IPS-NIHi11 (cell line): ENCODE data around the gene SMTN.
"Not testable (repeated sequence)": the region's sequence is repeated elsewhere in the genome, so short reads cannot be mapped to it uniquely, and the experiment has no call there.

Source experiments
- DNase-seq: peaks from one replicate; pipeline ENCODE4 v3.0.0; 2012; ENCODE audit warnings: mixed read lengths, low spot score

The SMTN gene

GRCh38 chr22:31104869-31105268, 23.8 kb downstream of the SMTN start:
- DNase-seq, result peak; percentile 94

- no peak for DNase-seq
These were observed 24.3 kb downstream of the SMTN start for GRCh38 chr22:31105282-31105929.

DNA sequence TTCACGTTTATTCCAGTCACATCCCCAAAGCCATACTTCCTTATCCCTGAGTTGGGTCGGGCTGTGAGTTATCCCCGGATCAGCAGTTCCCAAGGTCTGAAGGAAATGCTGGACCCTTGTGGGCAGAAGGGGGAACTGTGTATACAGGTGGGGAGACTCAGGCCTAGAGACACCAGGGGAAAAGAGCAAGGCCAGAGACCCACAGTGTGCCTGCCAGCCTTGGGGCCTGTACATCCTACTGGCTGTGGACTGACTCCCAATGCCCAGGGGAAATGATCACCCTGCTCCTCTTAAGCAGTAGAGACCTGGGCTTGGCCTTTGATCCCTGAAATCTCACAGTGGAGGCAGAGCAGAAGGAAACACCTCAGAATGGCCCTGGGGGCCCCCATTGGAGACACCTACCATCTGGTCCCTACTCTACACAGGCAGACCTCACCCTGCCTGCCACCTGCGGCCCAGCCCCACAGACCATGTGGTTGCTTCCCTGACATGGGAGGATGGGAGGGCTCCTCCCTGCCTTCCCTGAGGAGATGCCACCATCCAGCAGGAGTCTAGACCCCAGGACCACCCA, 25.0 kb downstream of the SMTN start:
- DNase-seq, result no peak

GRCh38 chr22:31106731-31107177, 25.6 kb downstream of the SMTN start:
- DNase-seq, result no peak

DNA sequence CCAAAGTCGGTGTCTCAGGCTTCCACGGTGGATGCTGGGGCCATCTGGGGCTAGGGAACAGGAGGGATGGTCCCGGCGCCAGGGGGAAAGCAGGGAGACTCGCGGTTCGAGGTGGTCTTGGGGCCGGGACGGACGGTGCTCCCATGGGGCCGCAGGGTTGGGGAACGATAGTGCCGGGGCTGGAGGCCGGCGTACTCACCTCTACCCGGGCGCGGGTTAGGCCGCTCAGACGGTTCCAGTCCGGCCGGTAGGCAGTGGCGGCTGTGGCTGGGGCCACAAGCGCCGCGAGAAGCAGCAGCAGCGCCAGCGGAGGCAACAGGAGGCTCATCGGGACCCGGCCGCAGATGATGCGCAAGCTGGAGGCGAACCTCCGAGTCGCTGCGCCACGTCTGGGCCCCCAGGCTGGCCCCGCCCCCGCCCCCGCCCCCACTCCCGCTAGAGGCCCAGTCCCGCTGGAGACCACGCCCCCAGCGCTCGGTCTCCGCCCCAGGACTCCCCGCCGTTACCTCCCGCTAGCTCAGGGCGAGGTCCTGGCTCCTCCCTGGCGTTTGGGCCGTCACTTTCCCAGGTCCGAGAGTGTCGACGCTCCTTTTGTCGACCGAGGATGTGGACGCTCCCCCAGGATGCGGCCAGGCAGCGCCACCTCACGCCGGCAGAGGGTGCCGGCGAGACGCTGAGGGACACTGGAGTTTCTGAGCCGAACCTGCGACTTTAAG, 26.2 kb downstream of the SMTN start, which contains the start of gene SELENOM:
SELENOM (minus strand) TSS at position 391 of the 716 bp plus-strand sequence; CDS start at position 328, 63 bp downstream.
- peak; percentile 94 for DNase-seq

- no peak for DNase-seq
These were observed 26.7 kb downstream of the SMTN start for GRCh38 chr22:31107894-31108218.

DNA sequence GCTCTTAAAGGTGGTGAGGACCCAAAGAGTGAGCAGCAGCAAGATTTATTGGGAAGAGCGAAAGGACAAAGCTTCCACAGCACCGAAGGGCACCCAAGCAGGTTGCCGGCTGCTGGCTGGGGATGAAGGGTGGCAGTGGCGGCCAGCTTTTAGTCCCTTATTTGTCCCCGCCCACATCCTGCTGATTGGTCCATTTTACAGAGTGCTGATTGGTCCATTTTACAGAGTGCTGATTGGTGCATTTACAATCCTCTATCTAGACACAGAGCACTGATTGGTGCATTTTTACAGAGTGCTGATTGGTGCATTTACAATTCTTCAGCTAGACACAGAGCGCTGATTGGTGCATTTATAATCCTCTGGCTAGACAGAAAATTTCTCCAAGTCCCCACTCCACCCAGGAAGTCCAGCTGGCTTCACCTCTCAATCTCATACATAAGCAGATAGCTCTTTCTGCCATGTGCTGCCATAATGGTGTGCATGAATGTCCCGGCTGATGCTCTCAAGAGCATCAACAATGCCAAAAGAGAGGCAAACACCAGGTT, 31.5 kb downstream of the SMTN start:
- DNase-seq, result not testable (repeated sequence)

DNA sequence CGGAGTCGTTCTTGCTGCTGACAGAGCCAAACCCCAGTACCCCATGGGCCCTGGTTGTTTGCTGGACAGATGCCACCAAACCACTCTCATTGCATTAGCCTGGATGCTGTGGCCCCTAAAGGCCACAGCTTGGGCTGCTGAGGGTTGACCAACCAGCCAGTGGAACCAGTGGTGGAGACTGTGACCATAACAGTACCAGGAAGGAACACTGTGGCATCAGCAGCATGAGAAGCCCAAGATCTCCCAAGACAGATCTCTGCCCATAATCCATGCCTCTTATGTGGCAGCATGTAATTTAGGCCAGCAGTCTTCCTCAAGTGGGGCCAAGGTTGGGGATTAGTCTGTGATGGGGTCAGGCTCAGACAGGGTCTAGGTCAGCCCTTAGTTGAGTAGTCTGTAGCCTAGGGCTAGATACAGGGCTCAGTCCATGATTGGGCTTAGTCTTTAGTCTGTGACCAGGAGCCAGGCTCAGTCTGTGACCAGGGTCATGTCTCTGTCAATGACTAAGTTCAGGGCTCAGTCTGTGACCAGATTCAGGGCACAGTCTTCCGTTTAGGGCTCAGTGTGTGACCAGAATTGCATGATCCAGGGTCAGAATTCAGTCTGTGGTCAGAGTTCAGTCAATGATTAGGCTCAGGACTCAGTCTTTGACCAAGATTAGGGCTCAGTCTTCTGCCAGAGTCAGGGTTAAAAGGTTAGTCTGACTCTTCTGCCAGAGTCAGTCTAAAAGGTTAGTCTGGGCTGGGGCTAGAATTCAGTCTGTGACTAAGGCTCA, 37.1 kb downstream of the SMTN start:
- DNase-seq, result no peak

DNA sequence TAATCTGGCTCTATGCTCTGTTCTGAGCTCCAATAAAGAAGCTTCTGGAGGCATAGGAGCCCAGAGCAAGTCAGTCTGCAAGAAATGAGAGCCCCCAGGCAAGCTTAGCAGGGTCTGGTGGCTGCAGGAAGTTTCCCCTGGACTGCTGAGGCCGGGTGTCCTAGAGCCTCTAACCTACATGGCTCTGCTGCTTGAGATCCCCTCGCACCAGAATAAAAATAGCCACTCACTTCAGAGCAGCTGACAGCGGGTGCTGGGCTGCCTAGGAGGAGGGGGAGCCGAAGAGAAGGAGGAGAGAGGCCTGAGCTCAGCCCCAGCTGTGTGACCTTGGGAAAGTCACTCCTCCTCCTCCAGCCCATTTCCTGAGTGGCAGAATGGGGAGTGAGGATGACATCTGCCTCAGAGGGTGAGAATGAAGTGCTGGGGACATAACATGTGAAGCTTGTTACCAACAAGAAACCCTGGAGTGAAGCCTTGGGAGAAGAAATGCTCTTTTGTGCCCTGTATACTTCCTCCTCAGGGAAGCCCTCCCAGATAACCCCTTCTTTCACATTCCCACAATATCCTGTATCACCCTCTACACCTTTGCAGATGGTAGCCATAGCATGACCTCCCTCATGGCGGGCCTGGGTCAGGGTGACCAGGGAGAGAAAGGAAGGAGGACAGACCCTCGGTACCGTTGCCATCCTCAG, 38.1 kb downstream of the SMTN start:
- DNase-seq, result no peak

DNA sequence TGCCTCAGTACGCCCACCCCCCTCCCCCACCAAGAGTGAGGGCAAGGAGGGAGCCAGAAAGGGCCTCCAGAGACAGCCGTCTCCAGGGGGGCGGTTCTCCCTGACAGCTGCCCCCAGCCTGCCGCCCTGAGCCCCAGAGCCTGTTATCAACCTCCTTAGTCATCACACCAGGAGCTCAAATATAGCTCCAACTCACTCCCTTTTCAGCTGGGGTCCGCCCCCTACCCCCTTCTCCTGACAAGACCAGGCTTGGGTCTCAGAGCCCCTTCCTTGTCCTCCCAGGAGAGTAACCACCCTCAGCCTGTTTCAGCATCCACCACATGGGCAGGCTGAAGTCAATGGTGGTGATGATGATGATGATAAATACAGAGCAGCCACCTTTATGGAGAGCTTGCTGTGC, 39.1 kb downstream of the SMTN start:
- DNase-seq, result no peak

- DNase-seq, result no peak
These were observed 39.5 kb downstream of the SMTN start for GRCh38 chr22:31120642-31121041.

DNA sequence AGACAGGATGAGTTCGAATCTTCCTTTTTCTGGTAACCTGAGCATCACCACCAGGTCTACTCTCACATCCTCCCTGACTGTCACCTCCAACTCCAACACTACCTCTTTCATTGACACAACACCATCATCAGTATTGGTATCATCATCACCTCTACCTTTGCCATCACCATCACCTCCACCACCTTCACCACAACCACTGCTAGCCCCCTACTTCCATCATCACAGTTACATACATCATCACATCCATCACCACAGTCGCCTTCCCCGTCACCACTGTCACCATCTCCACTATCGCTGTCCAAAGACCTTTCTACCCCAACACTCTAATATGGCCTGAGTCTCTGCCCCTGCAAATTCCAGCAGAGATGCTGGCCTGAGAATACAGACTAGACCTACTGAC, 40.3 kb downstream of the SMTN start:
- DNase-seq, result no peak

DNA sequence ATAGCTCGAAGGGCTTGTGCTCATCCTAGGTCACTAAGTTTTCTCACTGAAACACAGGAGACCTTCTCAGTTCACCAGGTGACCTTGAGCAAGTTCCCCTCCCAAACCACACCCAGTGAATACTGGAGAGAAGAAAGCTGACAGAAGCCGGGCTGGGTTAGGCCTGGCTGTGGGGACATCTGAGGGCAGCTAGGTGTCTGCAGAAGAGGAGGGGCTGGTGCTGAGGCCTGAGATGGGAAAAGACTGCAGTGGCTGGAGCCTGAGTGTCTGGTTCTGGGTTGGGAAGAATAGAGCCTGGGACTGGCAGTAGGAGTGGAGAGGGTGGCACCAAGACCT, 41.0 kb downstream of the SMTN start:
- DNase-seq, result no peak

GRCh38 chr22:31122532-31123291, 41.6 kb downstream of the SMTN start, which contains the start of gene INPP5J:
Gene INPP5J (plus strand): TSS chr22:31122966. CDS start chr22:31123015, 49 bp downstream.
- peak; percentile 88 for DNase-seq

GRCh38 chr22:31123292-31123602, 42.1 kb downstream of the SMTN start:
- DNase-seq, result no peak

GRCh38 chr22:31124290-31124689, 43.2 kb downstream of the SMTN start:
- no peak for DNase-seq

GRCh38 chr22:31124811-31125465, 43.8 kb downstream of the SMTN start:
- no peak for DNase-seq

DNA sequence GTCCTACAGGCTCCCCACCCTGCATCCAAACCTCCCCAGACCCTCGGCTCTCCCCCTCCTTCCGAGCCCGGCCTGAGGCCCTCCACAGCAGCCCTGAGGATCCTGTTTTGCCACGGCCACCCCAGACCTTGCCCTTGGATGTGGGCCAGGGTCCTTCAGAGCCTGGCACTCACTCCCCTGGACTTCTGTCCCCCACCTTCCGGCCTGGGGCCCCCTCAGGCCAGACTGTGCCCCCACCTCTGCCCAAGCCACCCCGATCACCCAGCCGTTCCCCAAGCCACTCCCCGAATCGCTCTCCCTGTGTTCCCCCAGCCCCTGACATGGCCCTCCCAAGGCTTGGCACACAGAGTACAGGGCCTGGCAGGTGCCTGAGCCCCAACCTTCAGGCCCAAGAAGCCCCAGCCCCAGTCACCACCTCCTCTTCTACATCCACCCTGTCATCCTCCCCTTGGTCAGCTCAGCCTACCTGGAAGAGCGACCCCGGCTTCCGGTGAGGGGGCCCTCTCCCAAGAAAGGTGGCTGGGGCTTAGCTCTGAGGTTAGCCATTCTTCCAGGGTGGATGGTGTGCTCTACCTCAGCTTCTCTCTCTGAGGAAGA, 44.5 kb downstream of the SMTN start:
- DNase-seq, result no peak

DNA sequence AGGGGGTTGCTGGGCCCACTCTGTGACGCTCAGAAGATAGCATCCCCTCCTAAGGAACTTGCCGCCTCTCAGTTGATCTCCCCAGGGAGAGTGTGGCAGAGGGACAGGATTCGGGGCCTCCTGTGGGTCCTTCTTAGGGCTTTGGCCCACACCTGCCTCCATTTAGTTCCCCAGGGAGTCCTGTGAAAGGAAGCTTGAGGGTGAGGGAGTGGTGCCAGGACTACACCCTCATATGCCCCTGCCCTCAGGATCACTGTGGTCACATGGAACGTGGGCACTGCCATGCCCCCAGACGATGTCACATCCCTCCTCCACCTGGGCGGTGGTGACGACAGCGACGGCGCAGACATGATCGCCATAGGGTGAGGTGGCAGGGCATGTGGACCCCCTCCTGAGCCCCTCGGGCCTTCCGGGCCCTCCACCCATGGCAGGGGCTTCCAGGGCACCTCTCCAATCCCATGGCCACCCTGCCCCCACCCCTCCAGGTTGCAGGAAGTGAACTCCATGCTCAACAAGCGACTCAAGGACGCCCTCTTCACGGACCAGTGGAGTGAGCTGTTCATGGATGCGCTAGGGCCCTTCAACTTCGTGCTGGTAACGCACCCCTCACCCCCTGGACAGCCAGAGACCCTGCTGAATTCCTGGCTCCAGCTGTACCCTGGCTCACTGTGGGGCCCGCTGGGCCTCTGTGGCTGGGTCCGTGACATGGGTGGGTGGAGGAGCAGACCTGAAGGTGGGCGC, 45.2 kb downstream of the SMTN start:
- DNase-seq, result no peak

GRCh38 chr22:31126869-31127175, 45.7 kb downstream of the SMTN start:
- DNase-seq, result no peak
